NCI-H2227 (cell line): ENCODE results near the gene GSDME.

ENCODE experiments used
- DNase-seq: peaks from one replicate; lab custom pipeline; 2025; ENCODE audit not compliant: unreplicated experiment; lab: John Stamatoyannopoulos, UW

Gene GSDME

GRCh38 chr7:24723178-24723530 is 34.1 kb downstream of the GSDME start:
- DNase-seq, result no peak

- peak; percentile 2 for DNase-seq
These were observed 34.7 kb downstream of the GSDME start for GRCh38 chr7:24722386-24723177.

- no peak for DNase-seq
These were observed 35.7 kb downstream of the GSDME start for GRCh38 chr7:24721481-24722001.

GRCh38 chr7:24720283-24720682 is 37.0 kb downstream of the GSDME start:
- DNase-seq, result no peak

GRCh38 chr7:24718977-24719491 is 38.2 kb downstream of the GSDME start:
- no peak for DNase-seq

- no peak for DNase-seq
These were observed 38.8 kb downstream of the GSDME start for GRCh38 chr7:24718431-24718831.

GRCh38 chr7:24717694-24718320 is 39.5 kb downstream of the GSDME start:
- no peak for DNase-seq

- DNase-seq, result no peak
These were observed 40.0 kb downstream of the GSDME start for GRCh38 chr7:24717247-24717622.

- no peak for DNase-seq
These were observed 40.6 kb downstream of the GSDME start for GRCh38 chr7:24716480-24717246.

- peak; percentile 3 for DNase-seq
These were observed 41.4 kb downstream of the GSDME start for GRCh38 chr7:24715661-24716479.

- no peak for DNase-seq
These were observed 42.1 kb downstream of the GSDME start for GRCh38 chr7:24715171-24715570.

GRCh38 chr7:24714676-24715010 is 42.6 kb downstream of the GSDME start:
- no peak for DNase-seq

- DNase-seq, result no peak
These were observed 43.2 kb downstream of the GSDME start for GRCh38 chr7:24713850-24714675.

GRCh38 chr7:24713039-24713793 is 44.0 kb downstream of the GSDME start:
- no peak for DNase-seq

- DNase-seq, result no peak
These were observed 47.5 kb downstream of the GSDME start for GRCh38 chr7:24709585-24710360.

- no peak for DNase-seq
These were observed 48.2 kb downstream of the GSDME start for GRCh38 chr7:24709051-24709450.

GRCh38 chr7:24707988-24708615 is 49.2 kb downstream of the GSDME start:
- no peak for DNase-seq
